ENCODE results near the gene ADM.

DNA sequence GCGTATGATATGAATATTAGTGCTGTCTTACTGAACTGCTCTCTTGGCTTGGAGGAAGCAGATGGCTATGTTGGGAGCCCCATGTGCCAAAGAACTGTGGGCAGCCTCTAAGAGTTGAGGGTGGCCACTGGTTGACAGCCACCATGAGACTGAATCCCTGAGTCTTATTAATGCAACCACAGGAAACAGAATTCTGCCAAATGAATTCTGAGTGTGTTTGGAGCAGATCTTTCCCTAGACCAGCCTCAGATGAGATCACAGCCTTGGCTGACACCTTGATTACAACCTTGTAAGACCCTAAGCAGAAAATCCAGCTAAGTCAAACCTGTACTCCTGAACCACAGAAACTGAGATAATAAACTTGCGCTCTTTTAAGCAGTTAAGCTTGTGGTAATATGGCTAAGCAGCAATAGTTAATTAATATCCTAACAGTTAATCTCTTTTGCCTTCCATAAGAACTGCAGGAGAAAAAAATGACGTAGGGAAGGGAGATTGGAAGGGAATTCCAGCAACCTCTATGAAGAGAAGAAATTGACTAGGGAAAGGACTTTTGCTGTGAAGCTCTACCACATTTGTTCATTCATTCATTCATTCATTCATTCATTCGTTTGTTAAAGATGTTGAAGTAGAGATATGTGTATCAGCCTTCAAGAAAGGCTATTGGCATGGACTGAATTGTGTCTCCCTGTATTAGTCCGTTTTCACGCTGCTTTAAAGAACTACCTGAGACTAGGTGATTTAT, 26.8 kb downstream of the ADM start:
- TF ChIP-seq, protein P1, sequence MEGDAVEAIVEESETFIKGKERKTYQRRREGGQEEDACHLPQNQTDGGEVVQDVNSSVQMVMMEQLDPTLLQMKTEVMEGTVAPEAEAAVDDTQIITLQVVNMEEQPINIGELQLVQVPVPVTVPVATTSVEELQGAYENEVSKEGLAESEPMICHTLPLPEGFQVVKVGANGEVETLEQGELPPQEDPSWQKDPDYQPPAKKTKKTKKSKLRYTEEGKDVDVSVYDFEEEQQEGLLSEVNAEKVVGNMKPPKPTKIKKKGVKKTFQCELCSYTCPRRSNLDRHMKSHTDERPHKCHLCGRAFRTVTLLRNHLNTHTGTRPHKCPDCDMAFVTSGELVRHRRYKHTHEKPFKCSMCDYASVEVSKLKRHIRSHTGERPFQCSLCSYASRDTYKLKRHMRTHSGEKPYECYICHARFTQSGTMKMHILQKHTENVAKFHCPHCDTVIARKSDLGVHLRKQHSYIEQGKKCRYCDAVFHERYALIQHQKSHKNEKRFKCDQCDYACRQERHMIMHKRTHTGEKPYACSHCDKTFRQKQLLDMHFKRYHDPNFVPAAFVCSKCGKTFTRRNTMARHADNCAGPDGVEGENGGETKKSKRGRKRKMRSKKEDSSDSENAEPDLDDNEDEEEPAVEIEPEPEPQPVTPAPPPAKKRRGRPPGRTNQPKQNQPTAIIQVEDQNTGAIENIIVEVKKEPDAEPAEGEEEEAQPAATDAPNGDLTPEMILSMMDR (IDR thresholded peaks at IDR 0.05 in 4 of 5, conservative IDR thresholded peaks at IDR 0.05 in 1 of 5) = no peak
- TF ChIP-seq POLR2A (IDR thresholded peaks at IDR 0.05) = no peak
